Measurements from ENCODE around the gene FAM83F.

- TF ChIP-seq CTCF (optimal IDR thresholded peaks at IDR 0.05 in 1 of 3, IDR thresholded peaks at IDR 0.05 in 1 of 3, conservative IDR thresholded peaks at IDR 0.05 in 1 of 3; ENCODE audit: extremely low read depth in 1 of 3, insufficient read depth in 2 of 3, low read length in 3 of 3) (no peak), EZH2 (IDR thresholded peaks at IDR 0.05; ENCODE audit: low read length) (no peak)
Measured at GRCh38 chr22:39967103-39967829, 27.5 kb upstream of the FAM83F start.
